Right lung (tissue), 5 donors: ENCODE results near the gene RGPD3. TPM values are rescaled to one million over a fixed set of nuclear protein-coding genes. Genes with fewer than 3 reads are reported as not detected.

Experiments
- DNase-seq, 2 donors: peaks; one replicate each; pipeline ENCODE4 v3.0.0-alpha.2; 2013
- polyA plus RNA-seq, 5 donors: library from polyadenylated mRNA; unstranded; fragments of 120-200 nt; gene quantifications; one replicate each; pipeline versions ENCODE4 v1.2.1 to v1.2.3, GENCODE V29; 2013; ENCODE audit warnings: inconsistent platforms in 1 of 5, low replicate concordance in 1 of 5; ENCODE audit not compliant: insufficient read length in 5 of 5, insufficient read depth in 1 of 5

Gene RGPD3
- polyA plus RNA-seq, 5 donors, result 0.09 to 0.62 (median 0.35) TPM

- no peak for DNase-seq
Observed at GRCh38 chr2:106342831-106343251, 125.4 kb downstream of the RGPD3 start.

- DNase-seq, result no peak
Observed at GRCh38 chr2:106341666-106342065, 126.5 kb downstream of the RGPD3 start.

Other genes starting within 250 kb of the RGPD3 start
- under 1 TPM; 0.06 to 0.93 (median 0.24) TPM for gene CD8B2, start 19.0 kb upstream of the RGPD3 start, polyA plus RNA-seq